Stomach (tissue), 4 donors: ENCODE measurements around the gene CST3.

ENCODE experiments used
- CTCF ChIP-seq, 7 experiments: fragments of 450-650 bp in 4 of 7; fragments of 200-600 bp in 3 of 7; sonication (generic) in 3 of 7; IDR thresholded peaks; one replicate each; pipeline ENCODE4 v1.5.1; 2016 to 2019; ENCODE audit warnings: antibody characterized with exemption in 7 of 7, control low read depth in 2 of 7, mild to moderate bottlenecking in 1 of 7
- POLR2A ChIP-seq, 4 donors: fragments of 450-650 bp; IDR thresholded peaks; one replicate each; pipeline ENCODE4 v1.6.1; 2016; ENCODE audit warnings: antibody characterized with exemption in 4 of 4, control low read depth in 2 of 4, mild to moderate bottlenecking in 1 of 4, moderate library complexity in 1 of 4
- POLR2AphosphoS5 ChIP-seq, 3 donors: sonication (generic); formaldehyde crosslinking; IDR thresholded peaks; one replicate each; pipeline ENCODE4 v1.6.1; 2016; ENCODE audit warnings: antibody characterized with exemption in 3 of 3

- TF ChIP-seq POLR2A (IDR thresholded peaks at IDR 0.05) (no peak), CTCF (IDR thresholded peaks at IDR 0.05) (no peak), POLR2AphosphoS5 (IDR thresholded peaks at IDR 0.05) (no peak)
These were observed 15.7 kb upstream of the CST3 start for GRCh38 chr20:23653400-23653938.
